ENCODE measurements around the gene CCND1.

- TF ChIP-seq POLR2A (IDR thresholded peaks at IDR 0.05), result no peak
- TF ChIP-seq CTCF (IDR thresholded peaks at IDR 0.05 in 8 of 11, conservative IDR thresholded peaks at IDR 0.05 in 3 of 11), result no peak
- TF ChIP-seq POLR2AphosphoS5 (IDR thresholded peaks at IDR 0.05), result no peak
Measured at GRCh38 chr11:69649576-69649900, 8.6 kb downstream of the CCND1 start.
